Fibroblast of peridontal ligament (primary cell): Measurements from ENCODE around the gene CHL1.

ENCODE experiments used
- DNase-seq: peaks from one replicate; pipeline ENCODE4 v3.0.0-alpha.2; 2010; ENCODE audit errors: extremely low read depth

Gene CHL1

GRCh38 chr3:278300-279064, 81.9 kb downstream of the CHL1 start:
- no peak for DNase-seq

- peak; percentile 30 for DNase-seq
Measured at GRCh38 chr3:279325-279724, 82.8 kb downstream of the CHL1 start.

DNA sequence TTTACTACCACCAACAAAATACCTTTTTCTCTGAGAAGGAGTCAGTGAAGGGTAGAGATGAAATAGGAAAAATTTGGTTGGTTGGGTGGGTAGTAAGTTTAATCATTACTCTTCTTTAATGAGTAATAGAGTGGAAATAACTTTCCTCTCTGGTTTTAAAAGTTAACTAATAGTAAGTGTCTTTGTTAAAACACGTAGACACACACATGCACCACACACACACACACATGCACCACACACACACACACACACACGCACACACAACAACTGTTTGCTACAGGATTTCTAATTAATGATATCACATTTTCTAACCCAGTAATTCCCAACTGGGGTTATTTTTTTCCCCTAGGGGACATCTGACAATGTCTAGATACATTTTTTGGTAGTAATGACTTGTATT, 84.1 kb downstream of the CHL1 start:
- no peak for DNase-seq

DNA sequence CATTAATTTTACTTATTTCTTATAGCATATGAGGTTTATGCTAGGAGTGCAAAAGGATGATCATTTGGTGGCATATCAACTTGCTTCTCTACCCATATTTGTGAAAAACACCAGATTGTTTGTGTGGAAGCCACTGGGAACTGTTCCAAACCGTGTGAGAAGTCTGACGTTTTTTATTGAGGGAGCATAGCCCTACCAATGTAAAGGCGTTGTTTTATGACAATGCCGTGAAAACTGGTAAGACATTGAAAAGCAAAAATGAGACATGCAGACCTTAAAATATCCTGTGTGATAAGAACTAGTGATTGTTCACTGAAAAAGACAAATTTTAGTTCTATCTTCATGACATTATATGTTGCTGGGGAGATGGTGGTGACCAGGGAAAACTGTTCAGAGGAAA, 87.8 kb downstream of the CHL1 start:
- DNase-seq, result no peak

- DNase-seq, result no peak
Measured at GRCh38 chr3:288417-288816, 91.9 kb downstream of the CHL1 start.

- DNase-seq, result no peak
Measured at GRCh38 chr3:291028-291427, 94.5 kb downstream of the CHL1 start.

- no peak for DNase-seq
Measured at GRCh38 chr3:291646-292436, 95.3 kb downstream of the CHL1 start.

DNA sequence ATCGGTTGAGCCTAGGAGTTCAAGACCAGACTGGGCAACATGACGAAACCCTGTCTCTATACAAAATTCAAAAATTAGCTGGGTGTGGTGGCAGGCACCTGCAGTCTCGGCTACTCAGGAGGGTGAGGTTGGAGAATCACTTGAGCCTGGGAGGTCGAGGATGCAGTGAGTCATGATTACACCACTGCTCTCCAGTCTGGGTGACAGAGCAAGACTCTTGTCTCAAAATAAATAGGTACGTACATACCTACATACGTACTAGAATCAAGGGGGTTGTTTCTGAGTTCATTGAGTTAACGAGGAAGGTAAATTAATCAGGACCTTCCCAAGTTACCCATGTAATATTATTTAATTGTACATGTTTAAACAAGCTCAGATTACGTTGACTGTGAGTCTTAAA, 97.5 kb downstream of the CHL1 start:
- no peak for DNase-seq

GRCh38 chr3:294581-294980, 98.0 kb downstream of the CHL1 start:
- no peak for DNase-seq

DNA sequence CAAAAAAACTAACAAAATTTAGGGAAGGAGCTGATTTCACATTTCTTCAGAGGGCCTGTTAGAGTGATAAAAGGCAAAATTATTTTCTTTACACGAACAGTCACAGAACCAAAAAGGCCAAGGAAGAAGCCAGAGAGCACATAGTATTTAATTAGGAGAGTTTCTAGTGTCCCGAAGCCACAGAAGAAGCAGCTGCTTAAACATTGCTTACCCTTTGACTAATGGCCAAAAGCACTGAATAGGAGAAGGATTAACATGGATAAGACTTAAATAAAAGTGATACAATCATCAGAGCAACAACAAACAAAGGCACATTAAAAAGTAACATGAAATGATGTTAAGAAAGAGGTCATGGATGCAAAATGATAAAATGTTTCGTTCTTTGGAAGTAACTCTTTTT, 98.6 kb downstream of the CHL1 start:
- no peak for DNase-seq

- no peak for DNase-seq
Measured at GRCh38 chr3:297585-297984, 101.0 kb downstream of the CHL1 start.

GRCh38 chr3:299590-300301, 103.2 kb downstream of the CHL1 start:
- no peak for DNase-seq

GRCh38 chr3:307182-307581, 110.6 kb downstream of the CHL1 start:
- no peak for DNase-seq

DNA sequence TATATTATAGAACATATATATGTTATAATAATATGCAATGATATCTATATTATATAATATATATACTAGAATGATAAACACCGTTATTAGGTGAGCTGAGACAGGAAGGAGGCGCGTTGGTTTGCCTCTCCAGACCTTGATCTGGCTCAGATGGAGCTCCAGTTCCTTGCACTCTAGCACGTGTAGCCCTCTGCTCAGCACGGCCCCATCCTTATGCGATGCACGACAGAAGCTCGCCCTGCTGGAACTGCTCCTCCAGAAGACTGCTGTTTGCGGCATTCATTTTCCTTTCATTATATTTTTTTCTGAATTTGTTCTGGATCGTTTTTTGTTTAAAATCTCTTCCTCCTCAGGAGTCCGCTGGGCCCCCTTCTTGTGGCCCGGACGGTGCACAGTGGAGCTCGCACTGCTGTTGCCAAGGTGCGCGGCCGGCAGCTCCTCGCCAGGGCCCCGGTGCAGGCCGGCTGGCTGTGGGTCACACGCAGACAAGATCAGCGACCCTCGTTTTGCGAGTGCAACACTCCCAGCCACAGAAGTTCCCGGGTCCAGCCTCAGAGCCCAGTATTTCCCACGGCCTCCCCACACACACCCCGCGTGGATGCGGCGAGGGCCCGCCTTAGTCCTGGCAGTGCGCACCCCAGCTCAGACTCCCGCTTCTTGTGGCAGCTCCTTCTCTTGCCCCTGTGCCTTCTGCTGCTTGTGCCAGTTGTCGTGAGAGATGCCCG, 112.2 kb downstream of the CHL1 start:
- no peak for DNase-seq

- no peak for DNase-seq
Measured at GRCh38 chr3:312160-312733, 115.7 kb downstream of the CHL1 start.

DNA sequence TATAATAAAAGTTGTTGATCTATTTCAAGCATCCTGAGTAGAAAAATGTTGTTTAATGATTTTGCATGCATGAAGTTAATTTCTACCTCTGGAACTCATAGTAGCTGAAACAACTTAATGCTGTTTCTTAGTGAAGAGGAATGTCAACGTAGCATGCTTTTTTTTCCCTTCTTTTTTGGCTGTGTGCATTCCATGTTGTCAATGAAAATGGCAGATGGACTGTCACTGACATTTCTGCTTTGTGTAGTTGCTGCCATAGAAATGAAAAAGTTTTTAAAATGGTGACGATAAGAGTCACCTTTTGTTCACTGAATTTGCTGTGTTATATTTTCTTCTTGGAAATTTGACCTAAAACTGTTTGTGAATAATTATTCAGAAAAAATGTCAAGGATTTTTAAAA, 116.3 kb downstream of the CHL1 start:
- DNase-seq, result no peak

GRCh38 chr3:317012-317411, 120.4 kb downstream of the CHL1 start:
- DNase-seq, result no peak

DNA sequence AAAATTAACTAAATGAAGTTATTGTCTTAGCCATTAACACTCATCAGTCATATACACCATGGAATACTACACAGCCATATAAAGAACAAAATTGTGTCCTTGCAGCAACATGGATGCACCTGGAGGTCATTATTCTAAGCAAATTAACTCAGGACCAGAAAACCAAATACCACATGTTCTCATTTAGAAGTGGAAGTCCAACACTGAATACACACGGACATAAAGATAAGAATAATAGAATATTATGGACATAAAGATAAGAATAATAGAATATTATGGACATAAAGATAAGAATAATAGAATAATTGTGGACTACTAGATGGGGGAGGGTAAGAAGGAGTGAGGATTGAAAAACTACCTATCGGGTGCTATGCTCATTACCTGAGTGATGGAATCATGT, 122.3 kb downstream of the CHL1 start:
- no peak for DNase-seq

- no peak for DNase-seq
Measured at GRCh38 chr3:324423-324822, 127.9 kb downstream of the CHL1 start.

GRCh38 chr3:325495-325894, 128.9 kb downstream of the CHL1 start:
- DNase-seq, result no peak

GRCh38 chr3:330494-331115, 134.0 kb downstream of the CHL1 start:
- DNase-seq, result no peak
